ENCODE measurements around the gene CLINT1. TPM values are rescaled to one million over a fixed set of nuclear protein-coding genes. Genes with fewer than 3 reads are reported as not detected.
A peak's percentile ranks its signal among the peaks of the same experiment; 100 is the strongest.

The CLINT1 gene
- polyA plus RNA-seq, 1 experiment: 103 TPM

DNA sequence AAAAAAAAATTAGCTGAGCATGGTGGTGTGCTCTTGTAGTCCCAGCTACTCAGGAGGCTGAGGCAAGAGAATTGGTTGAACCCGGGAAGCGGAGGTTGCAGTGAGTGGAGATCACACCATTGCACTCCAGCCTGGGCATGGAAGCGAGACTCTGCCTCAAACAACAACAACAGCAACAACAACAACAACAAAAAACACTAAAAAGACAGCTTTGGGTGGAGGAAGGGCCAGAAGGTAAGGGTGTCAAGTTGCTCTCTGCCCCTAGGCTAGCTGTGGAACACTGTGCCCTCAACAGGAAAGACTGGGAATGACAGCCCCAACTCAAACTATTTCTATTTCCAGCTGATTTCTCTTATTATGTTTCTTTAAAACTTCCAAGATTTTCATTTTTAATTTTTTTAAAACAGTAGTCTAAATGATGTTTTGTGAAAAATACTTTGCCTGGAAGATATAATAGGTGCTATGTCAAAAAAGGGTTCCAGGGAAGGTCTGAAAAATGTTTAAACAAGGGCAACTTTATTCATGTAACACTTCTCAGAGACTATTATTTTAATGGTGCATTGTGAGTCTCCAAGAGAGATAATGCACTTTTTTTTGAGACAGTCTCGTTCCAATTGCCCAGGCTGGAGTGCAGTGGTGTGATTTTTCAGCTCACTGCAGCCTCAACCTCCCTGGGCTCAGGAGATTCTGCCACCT lies 29.9 kb downstream of the CLINT1 start:
- ChIA-PET CTCF (interaction anchor here (0.6 to 1.6 kb wide), 9 partner anchors 14 to 166 kb away, joined by 3 to 9 read pairs (median 4); no protein-coding TSS in a partner anchor), POLR2A (no interaction called here)
- Histone ChIP-seq H3K4me3 (ENCODE audit: low read depth, low read length) (no peak overlapping the region), H3K27me3 (ENCODE audit: control insufficient read depth, insufficient read depth, low read length) (no peaks in the 10 kb centered on the region), H3K9me3 (ENCODE audit: control insufficient read depth, insufficient read depth, low read length) (no peaks in the 10 kb centered on the region), H3K27ac (ENCODE audit: low read depth, low read length) (no peak overlapping the region)
- peak; percentile 38 for TF ChIP-seq CTCF (IDR thresholded peaks at IDR 0.05; ENCODE audit: low read depth, low read length)
- no peak for DNase-seq (ENCODE audit: low read depth, low spot score)

- ChIA-PET CTCF (interaction anchor here (0.6 to 1.6 kb wide), 7 partner anchors 15 to 167 kb away, joined by 3 to 9 read pairs (median 6); no protein-coding TSS in a partner anchor), POLR2A (no interaction called here)
- Histone ChIP-seq H3K9me3 (ENCODE audit: control insufficient read depth, insufficient read depth, low read length) (no peaks in the 10 kb centered on the region), H3K4me3 (ENCODE audit: low read depth, low read length) (no peak overlapping the region), H3K27ac (ENCODE audit: low read depth, low read length) (no peak overlapping the region), H3K27me3 (ENCODE audit: control insufficient read depth, insufficient read depth, low read length) (no peaks in the 10 kb centered on the region)
- DNase-seq (ENCODE audit: low read depth, low spot score): no peak
- no peak for TF ChIP-seq CTCF (IDR thresholded peaks at IDR 0.05; ENCODE audit: low read depth, low read length)
These were observed 30.6 kb downstream of the CLINT1 start for GRCh38 chr5:157828105-157828943.

DNA sequence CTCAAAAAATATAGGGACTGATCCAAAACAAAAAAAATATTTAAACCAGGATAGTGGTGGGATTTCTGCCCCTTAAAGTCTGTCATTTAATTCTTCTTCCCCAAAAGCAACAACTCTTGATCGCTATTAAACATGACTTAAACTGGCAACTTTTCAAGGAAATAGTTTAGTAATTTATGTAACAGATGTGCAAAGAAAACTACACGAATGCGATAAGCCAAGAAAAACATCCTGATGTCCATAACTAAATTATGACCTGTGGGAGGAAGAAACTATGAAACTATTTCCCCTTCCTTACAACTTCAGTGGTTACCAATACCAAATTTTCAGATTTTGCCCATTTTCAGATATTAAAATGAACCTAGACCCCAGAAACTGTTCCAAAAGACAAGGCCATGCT lies 31.5 kb downstream of the CLINT1 start:
- Histone ChIP-seq H3K9me3 (ENCODE audit: control insufficient read depth, insufficient read depth, low read length) (no peaks in the 10 kb centered on the region), H3K27ac (ENCODE audit: low read depth, low read length) (no peak overlapping the region), H3K27me3 (ENCODE audit: control insufficient read depth, insufficient read depth, low read length) (no peaks in the 10 kb centered on the region), H3K4me3 (ENCODE audit: low read depth, low read length) (no peak overlapping the region)
- no peak for TF ChIP-seq CTCF (IDR thresholded peaks at IDR 0.05; ENCODE audit: low read depth, low read length)
- POLR2A ChIA-PET: no interaction called here
- DNase-seq (ENCODE audit: low read depth, low spot score): no peak
- CTCF ChIA-PET: interaction anchor here (0.7 to 3.4 kb wide), 3 partner anchors 13 to 121 kb away, joined by 3 to 28 read pairs (median 4); no protein-coding TSS in a partner anchor

GRCh38 chr5:157823655-157824054 lies 35.3 kb downstream of the CLINT1 start:
- no peaks in the 10 kb centered on the region for H3K9me3 ChIP-seq (ENCODE audit: control insufficient read depth, insufficient read depth, low read length)
- no peak overlapping the region for H3K27ac ChIP-seq (ENCODE audit: low read depth, low read length)
- no peaks in the 10 kb centered on the region for H3K27me3 ChIP-seq (ENCODE audit: control insufficient read depth, insufficient read depth, low read length)
- POLR2A ChIA-PET: no interaction called here
- no peak for DNase-seq (ENCODE audit: low read depth, low spot score)
- CTCF ChIA-PET: interaction anchor here (1.2 to 1.6 kb wide), 2 partner anchors 61 to 125 kb away, joined by 6 to 8 read pairs; no protein-coding TSS in a partner anchor
- H3K4me3 ChIP-seq (ENCODE audit: low read depth, low read length): no peak overlapping the region
- TF ChIP-seq CTCF (IDR thresholded peaks at IDR 0.05; ENCODE audit: low read depth, low read length): no peak

All from AG04450 (cell line).